Measurements from ENCODE around the gene CAB39.
"Not testable (repeated sequence)": the region's sequence is repeated elsewhere in the genome, so short reads cannot be mapped to it uniquely, and the experiment has no call there.

The CAB39 gene

GRCh38 chr2:230693411-230693810 is 19.2 kb upstream of the CAB39 start:
- TF ChIP-seq POLR2A (IDR thresholded peaks at IDR 0.05; ENCODE audit: low read depth, low read length): no peak
- no peak for FAIRE-seq
- DNase-seq (ENCODE audit: insufficient read length, low spot score): no peak

DNA sequence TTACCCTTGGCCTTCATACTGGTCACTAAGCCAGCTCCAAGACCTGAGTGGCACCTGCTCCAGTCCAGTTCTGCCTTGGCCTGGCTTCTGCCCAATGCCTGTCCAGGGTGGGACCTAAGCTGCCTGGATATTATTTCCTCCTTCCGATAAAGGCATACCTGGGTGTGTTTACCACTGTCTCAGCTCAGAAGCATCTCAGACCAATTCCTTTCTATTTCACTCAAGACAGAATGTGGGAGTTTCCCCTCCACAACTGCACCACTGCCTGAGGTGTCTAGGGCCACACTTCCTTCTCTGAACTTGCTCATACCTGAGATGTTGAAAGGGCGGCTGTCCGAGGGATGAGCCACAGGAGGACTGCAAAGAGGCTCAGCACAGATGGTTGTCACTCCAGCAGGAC is 18.4 kb upstream of the CAB39 start:
- DNase-seq (ENCODE audit: insufficient read length, low spot score) (no peak), FAIRE-seq (no peak)
- TF ChIP-seq POLR2A (IDR thresholded peaks at IDR 0.05; ENCODE audit: low read depth, low read length): no peak

- no peak for FAIRE-seq
Measured at GRCh38 chr2:230695551-230695950, 17.1 kb upstream of the CAB39 start.

DNA sequence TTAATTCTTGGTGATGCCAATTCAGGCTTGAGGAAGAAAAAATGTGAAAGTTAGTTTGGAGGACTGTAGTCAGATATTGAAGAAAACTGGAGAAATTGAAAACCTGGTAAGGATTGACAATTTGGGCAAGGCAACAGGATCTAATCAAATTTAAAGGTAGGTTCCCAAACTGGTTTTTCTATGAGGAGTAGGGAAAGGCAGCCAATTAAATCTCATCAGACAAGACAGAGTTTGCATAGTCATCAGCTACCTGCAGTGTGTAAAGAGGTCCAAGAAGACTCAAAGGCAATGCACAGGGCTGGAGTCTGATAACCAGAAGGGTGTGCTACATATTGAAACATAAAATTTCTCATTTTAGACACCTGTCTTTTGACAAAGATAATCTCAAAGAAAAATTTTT is 16.0 kb upstream of the CAB39 start:
- no peak for TF ChIP-seq POLR2A (IDR thresholded peaks at IDR 0.05; ENCODE audit: low read depth, low read length)
- no peak for DNase-seq (ENCODE audit: insufficient read length, low spot score)
- FAIRE-seq: no peak

More at GRCh38 chr2:230695551-230695950, 17.1 kb upstream of the CAB39 start:
- DNase-seq (ENCODE audit: insufficient read length, low spot score): no peak
- no peak for TF ChIP-seq POLR2A (IDR thresholded peaks at IDR 0.05; ENCODE audit: low read depth, low read length)

DNA sequence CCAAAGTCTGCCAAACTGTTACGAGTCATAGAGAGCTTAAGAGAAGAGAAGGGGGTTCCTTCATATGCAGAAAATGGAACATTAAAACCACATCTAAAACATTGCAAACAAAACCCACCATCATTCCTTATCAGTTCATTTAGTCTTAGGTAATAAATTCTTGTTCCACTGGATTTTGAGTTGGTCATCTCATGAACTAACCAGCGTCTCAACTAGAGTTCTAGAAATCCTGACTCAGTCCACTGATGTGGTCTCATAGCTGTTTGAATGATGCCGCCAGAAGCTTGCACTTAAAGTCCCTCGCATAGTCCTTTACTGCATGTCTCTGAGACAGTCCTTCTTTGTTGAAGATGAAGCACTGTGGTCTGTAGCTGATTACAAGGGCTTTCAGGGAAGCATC is 15.0 kb upstream of the CAB39 start:
- no peak for DNase-seq (ENCODE audit: insufficient read length, low spot score)
- TF ChIP-seq POLR2A (IDR thresholded peaks at IDR 0.05; ENCODE audit: low read depth, low read length): no peak
- no peak for FAIRE-seq

DNA sequence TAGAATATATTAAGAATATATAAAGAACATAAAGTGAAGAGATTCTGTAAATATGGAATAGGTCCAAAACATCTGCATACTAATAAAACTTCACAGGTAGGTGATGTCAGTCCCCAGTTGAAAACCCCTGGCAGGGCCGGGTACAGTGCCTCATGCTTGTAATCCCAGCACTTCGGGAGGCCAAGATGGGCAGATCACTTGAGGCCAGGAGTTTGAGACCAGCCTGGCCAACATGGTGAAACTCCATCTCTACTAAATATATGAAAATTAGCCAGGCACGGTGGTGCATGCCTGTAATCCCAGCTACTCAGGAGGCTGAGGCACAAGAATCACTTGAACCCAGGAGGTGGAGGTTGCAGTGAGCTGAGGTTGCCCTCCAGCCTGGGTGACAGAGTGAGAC is 13.9 kb upstream of the CAB39 start:
- not testable (repeated sequence) for FAIRE-seq

GRCh38 chr2:230700447-230700846 is 12.2 kb upstream of the CAB39 start:
- no peak for FAIRE-seq
- DNase-seq (ENCODE audit: insufficient read length, low spot score): no peak

More for the DNA sequence above, 13.9 kb upstream of the CAB39 start:
- not testable (repeated sequence) for DNase-seq (ENCODE audit: insufficient read length, low spot score)

GRCh38 chr2:230701308-230701707 is 11.3 kb upstream of the CAB39 start:
- DNase-seq (ENCODE audit: insufficient read length, low spot score) (no peak), FAIRE-seq (no peak)
- TF ChIP-seq POLR2A (IDR thresholded peaks at IDR 0.05; ENCODE audit: low read depth, low read length): no peak

More at GRCh38 chr2:230700447-230700846, 12.2 kb upstream of the CAB39 start:
- no peak for TF ChIP-seq POLR2A (IDR thresholded peaks at IDR 0.05; ENCODE audit: low read depth, low read length)

GRCh38 chr2:230702457-230702856 is 10.2 kb upstream of the CAB39 start:
- not testable (repeated sequence) for DNase-seq (ENCODE audit: insufficient read length, low spot score); FAIRE-seq

DNA sequence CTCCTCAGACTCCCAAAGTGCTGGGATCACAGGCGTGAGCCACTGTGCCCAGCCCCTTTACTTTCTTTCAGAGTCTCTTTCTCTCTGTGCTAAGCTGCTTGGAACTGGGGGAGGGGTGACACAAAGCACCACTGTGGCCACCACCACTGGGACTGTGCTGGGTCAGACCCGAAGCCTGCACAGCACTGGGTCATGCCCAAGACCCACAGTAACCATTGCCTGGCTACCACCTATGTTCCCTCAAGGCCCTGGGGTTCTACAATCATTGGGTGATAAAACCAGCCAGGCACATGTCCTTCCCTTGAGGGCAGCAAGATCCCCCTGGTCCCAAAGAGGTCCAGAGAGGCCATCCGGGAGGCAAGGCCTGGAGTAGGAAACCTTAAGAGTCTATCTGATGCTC is 9.1 kb upstream of the CAB39 start:
- no peak for TF ChIP-seq POLR2A (IDR thresholded peaks at IDR 0.05; ENCODE audit: low read depth, low read length)
- FAIRE-seq (no peak), DNase-seq (ENCODE audit: insufficient read length, low spot score) (no peak)

- no peak for DNase-seq (ENCODE audit: insufficient read length, low spot score)
- no peak for TF ChIP-seq POLR2A (IDR thresholded peaks at IDR 0.05; ENCODE audit: low read depth, low read length)
- no peak for FAIRE-seq
Measured at GRCh38 chr2:230706053-230706521, 6.6 kb upstream of the CAB39 start.

DNA sequence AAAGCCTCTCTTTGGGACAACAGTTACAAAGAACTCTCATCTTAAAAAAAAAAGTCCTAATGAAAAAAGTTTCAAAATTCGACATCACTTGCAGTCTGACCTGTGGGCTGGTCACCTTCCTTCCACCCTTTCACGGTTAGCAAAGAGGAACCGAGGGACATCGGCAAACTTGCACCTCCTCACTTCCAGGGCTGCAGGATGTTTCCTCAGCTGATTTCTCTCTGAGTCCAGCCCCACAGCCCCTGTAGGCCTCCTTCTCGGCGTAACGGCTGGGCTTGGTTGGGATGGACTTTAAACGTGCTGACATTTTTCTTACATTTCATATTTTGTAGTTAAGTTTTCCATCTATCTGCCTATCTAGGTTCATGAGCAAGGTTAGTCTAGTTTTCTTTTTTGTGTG is 5.7 kb upstream of the CAB39 start:
- DNase-seq (ENCODE audit: insufficient read length, low spot score): no peak
- no peak for FAIRE-seq
- no peak for TF ChIP-seq POLR2A (IDR thresholded peaks at IDR 0.05; ENCODE audit: low read depth, low read length)

- DNase-seq (ENCODE audit: insufficient read length, low spot score): no peak
- no peak for FAIRE-seq
- no peak for TF ChIP-seq POLR2A (IDR thresholded peaks at IDR 0.05; ENCODE audit: low read depth, low read length)
Measured at GRCh38 chr2:230708204-230708603, 4.4 kb upstream of the CAB39 start.

- FAIRE-seq: no peak
- no peak for DNase-seq (ENCODE audit: insufficient read length, low spot score)
Measured at GRCh38 chr2:230711224-230711623, 1.4 kb upstream of the CAB39 start.

DNA sequence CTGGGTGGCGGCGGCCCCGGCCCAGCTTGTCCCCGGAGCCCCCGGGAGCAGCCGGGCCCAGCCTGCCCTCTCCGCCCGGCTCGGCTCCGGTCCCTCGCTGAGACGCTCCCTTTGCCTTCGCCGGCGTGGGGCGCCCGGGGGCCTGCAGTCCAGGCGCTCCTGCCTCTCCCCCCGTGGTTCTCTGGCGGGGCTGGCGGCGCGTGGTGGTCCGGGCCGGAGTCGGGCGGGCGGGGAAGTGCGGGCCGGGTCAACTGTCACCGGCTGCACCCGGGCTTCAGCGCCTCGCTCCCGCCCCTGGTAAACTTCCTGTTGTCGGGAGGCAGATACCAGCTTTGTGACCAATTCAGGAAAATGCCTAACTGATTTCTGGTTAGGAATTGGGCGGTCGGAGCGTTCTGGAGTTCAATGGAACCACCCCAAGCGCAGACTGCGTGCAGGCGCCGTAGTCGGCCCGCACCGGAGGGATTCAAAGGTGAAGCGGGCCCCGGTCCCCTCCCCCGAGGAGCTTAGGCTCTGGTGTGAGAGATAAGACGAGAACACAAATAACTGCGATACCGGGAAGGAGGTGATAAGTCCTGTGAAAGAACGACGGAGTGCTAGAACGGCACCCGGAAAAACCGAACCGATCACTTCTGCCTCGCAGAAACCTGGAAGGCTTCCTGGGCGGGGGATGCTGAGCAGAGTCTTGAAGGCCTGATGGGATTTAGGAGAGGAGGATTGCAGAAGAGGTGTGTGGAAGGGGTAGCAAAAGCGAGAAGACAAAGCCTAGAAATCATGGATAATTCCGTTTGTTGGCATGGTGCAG is 891 bp downstream of the CAB39 start:
- no peak for TF ChIP-seq POLR2A (IDR thresholded peaks at IDR 0.05; ENCODE audit: low read depth, low read length)
- FAIRE-seq: no peak
- peak; percentile 42 for DNase-seq (ENCODE audit: insufficient read length, low spot score)

More at GRCh38 chr2:230711224-230711623, 1.4 kb upstream of the CAB39 start:
- TF ChIP-seq POLR2A (IDR thresholded peaks at IDR 0.05; ENCODE audit: low read depth, low read length): no peak

All from H54 (cell line).